ENCODE data around the gene PAK2. TPM values are rescaled to one million over a fixed set of nuclear protein-coding genes. Genes with fewer than 3 reads are reported as not detected.

The PAK2 gene
- total and polyA plus RNA-seq, 9 of the 15 experiments (the other 6 are each of a cell fraction or from before 2014, with no cell fraction given): 13.2 to 72.4 (median 35.7) TPM

DNA sequence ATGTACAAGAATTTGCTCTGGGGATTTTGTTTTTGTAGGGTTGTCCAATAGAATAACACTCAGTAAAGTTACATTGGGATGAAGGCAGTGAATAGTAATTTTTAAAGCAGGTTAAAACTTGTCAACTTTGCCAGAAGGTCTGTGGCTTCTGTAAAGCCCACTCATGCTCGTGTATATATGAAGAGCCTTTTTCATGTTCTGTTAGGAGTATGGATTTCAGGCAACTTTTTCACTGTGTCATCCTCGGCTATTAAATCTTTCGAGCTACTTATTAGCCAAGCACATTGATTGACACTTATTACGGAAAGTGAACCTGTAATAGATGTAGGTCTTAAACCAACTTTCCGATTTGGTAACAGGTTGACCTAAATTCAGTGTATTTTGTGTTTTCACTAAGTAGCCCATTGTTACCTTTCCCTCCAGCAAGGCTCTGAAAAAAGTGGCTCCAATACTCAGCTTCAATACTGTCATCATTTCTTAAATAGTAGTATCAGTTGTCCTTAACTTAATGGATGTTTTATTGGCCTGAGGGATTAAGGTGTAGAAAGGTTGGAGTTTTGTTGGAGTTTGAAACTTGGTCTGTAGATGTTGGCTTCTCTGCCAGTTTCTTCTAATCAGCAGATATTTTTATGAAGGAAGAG lies 1.7 kb downstream of the PAK2 start:
- ChIA-PET CTCF (ENCODE audit: low intra/inter-chr PET ratio) (no interaction called here), POLR2A (interaction anchor here (0.7 to 1.6 kb wide), 6 partner anchors 11 to 200 kb away, joined by 3 to 6 read pairs (median 3); partner anchors contain the start of genes CEP19, FBXO45, PIGX and WDR53)
- Histone ChIP-seq H3K9me1 (ENCODE audit: control insufficient read depth, insufficient read depth, low read length) (no peaks in the 10 kb centered on the region), H3K9ac (ENCODE audit: insufficient read depth in 1 of 2, low read depth in 2 of 2, low read length in 2 of 2) (peak overlapping the region in 1 of 2 experiments; percentile 96; a peak in 3 of 4 replicates), H4K20me1 (replicated peaks; ENCODE audit: control insufficient read depth, insufficient read depth, low read length) (no peaks in the 10 kb centered on the region), H3K36me3 (ENCODE audit: control insufficient read depth, insufficient read depth, low read length) (peaks cover 18% of the 10 kb centered on the region; the same call in 1 of the 3 replicates), H3K27me3 (ENCODE audit: control insufficient read depth in 2 of 2, insufficient read depth in 2 of 2, low read length in 2 of 2) (no peaks in the 10 kb centered on the region), H3K27ac (ENCODE audit: extremely low read depth, low read depth, low read length) (peak overlapping the region; percentile 96), H2AFZ (ENCODE audit: low read depth, low read length) (no peak overlapping the region), H3K4me2 (ENCODE audit: insufficient read depth, low read length) (peak overlapping the region; percentile 98), H3K9me3 (replicated peaks; ENCODE audit: control insufficient read depth, insufficient read depth, low read depth, low read length) (no peaks in the 10 kb centered on the region; the same call in 1 of the 2 replicates), H3K4me1 (replicated peaks in 1 of 2; ENCODE audit: control insufficient read depth in 2 of 2, insufficient read depth in 2 of 2, low read length in 2 of 2) (peaks cover 0 to 7% of the 10 kb centered on the region in 2 experiments; a peak in 4 of 5 replicates), H3K4me3 (peak overlapping the region; percentile 97), H3K79me2 (ENCODE audit: control insufficient read depth, insufficient read depth, low read length) (peaks cover 66% of the 10 kb centered on the region)
- peak in 1 of 4 experiments; percentile 16 for DNase-seq (ENCODE audit: extremely low read depth in 1 of 4, low spot score in 3 of 4)
- peak; percentile 40 for FAIRE-seq
- intact Hi-C loops (cut with micrococcal nuclease): no loop called here
- in situ Hi-C loops (cut with MboI): no loop called here
- WGBS (ENCODE audit: insufficient coverage, low coverage, missing lambda C conversion rate): 3% methylated on average over 5 of the region's 5 CpGs
- TSS peak; percentile 63 for BruUV-seq (replicated peaks)
- ATAC-seq: no peak
- TF ChIP-seq, protein P1, sequence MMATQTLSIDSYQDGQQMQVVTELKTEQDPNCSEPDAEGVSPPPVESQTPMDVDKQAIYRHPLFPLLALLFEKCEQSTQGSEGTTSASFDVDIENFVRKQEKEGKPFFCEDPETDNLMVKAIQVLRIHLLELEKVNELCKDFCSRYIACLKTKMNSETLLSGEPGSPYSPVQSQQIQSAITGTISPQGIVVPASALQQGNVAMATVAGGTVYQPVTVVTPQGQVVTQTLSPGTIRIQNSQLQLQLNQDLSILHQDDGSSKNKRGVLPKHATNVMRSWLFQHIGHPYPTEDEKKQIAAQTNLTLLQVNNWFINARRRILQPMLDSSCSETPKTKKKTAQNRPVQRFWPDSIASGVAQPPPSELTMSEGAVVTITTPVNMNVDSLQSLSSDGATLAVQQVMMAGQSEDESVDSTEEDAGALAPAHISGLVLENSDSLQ (IDR thresholded peaks at IDR 0.05): peak; percentile 55
- TF ChIP-seq POLR2H (tag; IDR thresholded peaks at IDR 0.05; ENCODE audit: low read depth): 0 out of 2 replicates have a peak, but pooled peaks have one; percentile 41
- 0 out of 4 replicates have a peak, but pooled peaks of 1 of the 2 experiments have one; percentile 1 for TF ChIP-seq NONO (IDR thresholded peaks at IDR 0.05; ENCODE audit: low read depth in 2 of 2, low read length in 1 of 2)
- TF ChIP-seq SMARCE1 (IDR thresholded peaks at IDR 0.05): no peak
- peak; percentile 45 for TF ChIP-seq NFE2 (IDR thresholded peaks at IDR 0.05; ENCODE audit: low read depth)
- no peak for TF ChIP-seq ZFX (CRISPR knock-in tag; IDR thresholded peaks at IDR 0.05)
- peak; percentile 1; the same call in 1 of the 2 replicates for TF ChIP-seq ZNF316 (IDR thresholded peaks at IDR 0.05)
- TF ChIP-seq ZNF75A (CRISPR knock-in tag; IDR thresholded peaks at IDR 0.05): no peak
- 0 out of 2 replicates have a peak, but pooled peaks have one; percentile 24 for TF ChIP-seq GTF2E2 (tag; IDR thresholded peaks at IDR 0.05)
- TF ChIP-seq WHSC1 (IDR thresholded peaks at IDR 0.05; ENCODE audit: low read length): no peak
- 0 out of 2 replicates have a peak, but pooled peaks have one; percentile 5 for TF ChIP-seq PML (IDR thresholded peaks at IDR 0.05; ENCODE audit: low read length)
- TF ChIP-seq MEIS2 (IDR thresholded peaks at IDR 0.05; ENCODE audit: partially characterized antibody): peak; percentile 20
- peak; percentile 11; the same call in 1 of the 2 replicates for TF ChIP-seq RBFOX2 (IDR thresholded peaks at IDR 0.05; ENCODE audit: low read depth, low read length)
- no peak for TF ChIP-seq GTF2F1 (IDR thresholded peaks at IDR 0.05; ENCODE audit: low read depth, low read length)
- TF ChIP-seq NFIC (IDR thresholded peaks at IDR 0.05): no peak
- no peak for TF ChIP-seq RHOXF2B (CRISPR knock-in tag; conservative IDR thresholded peaks at IDR 0.05)
